H1 (cell line): Measurements from ENCODE around the gene IFI16. TPM values are rescaled to one million over a fixed set of nuclear protein-coding genes. Genes with fewer than 3 reads are reported as not detected.
A peak's percentile ranks its signal among the peaks of the same experiment; 100 is the strongest.

Experiments used
- CTCF ChIA-PET: fragments of 300-600 bp; sonication (Branson Sonifier 250); formaldehyde crosslinking; loops from one replicate; lab custom pipeline; 2021; ENCODE audit not compliant: partially characterized antibody; lab: Charles Lee
- POLR2A ChIA-PET: fragments of 300-600 bp; sonication (Branson Sonifier 250); formaldehyde crosslinking; loops from one replicate; lab custom pipeline; 2021; ENCODE audit warnings: inconsistent platforms; ENCODE audit not compliant: partially characterized antibody; lab: Charles Lee
- DNase-seq, 2 experiments: peaks; one replicate each; pipeline versions ENCODE4 v3.0.0 to v3.0.0-alpha.2; 2010 to 2022; ENCODE audit warnings: low spot score in 2 of 2, low read depth in 1 of 2, mixed read lengths in 1 of 2
- FAIRE-seq: peaks from 2 replicates; lab custom pipeline; 2011; peaks lifted over from hg19 to GRCh38; lab: Jason Lieb, UNC
- H2AFZ ChIP-seq: 2 replicates; pipeline ENCODE4 v1.8.1; 2012; ENCODE audit warnings: low read length, inconsistent platforms
- H2AK5ac ChIP-seq: 2 replicates; pipeline ENCODE4 v1.6.1; 2013; ENCODE audit warnings: low read depth, low read length
- H2BK120ac ChIP-seq: replicated peaks from 2 replicates; pipeline ENCODE3; 2013; ENCODE audit warnings: low read depth, low read length, inconsistent platforms
- H2BK12ac ChIP-seq: 2 replicates; pipeline ENCODE4 v1.6.1; 2013; ENCODE audit warnings: low read depth, low read length
- H2BK15ac ChIP-seq: 2 replicates; pipeline ENCODE4 v1.6.1; 2013; ENCODE audit warnings: low read length
- H2BK20ac ChIP-seq: 2 replicates; pipeline ENCODE4 v1.6.1; 2013; ENCODE audit warnings: low read length
- H2BK5ac ChIP-seq: 2 replicates; pipeline ENCODE4 v1.6.1; 2013; ENCODE audit warnings: low read depth, low read length
- H3K14ac ChIP-seq: 2 replicates; pipeline ENCODE4 v1.6.1; 2013; ENCODE audit warnings: inconsistent platforms; ENCODE audit not compliant: insufficient read length
- H3K18ac ChIP-seq: 2 replicates; pipeline ENCODE4 v1.6.1; 2013; ENCODE audit warnings: low read length; ENCODE audit errors: extremely low read depth
- H3K23ac ChIP-seq: 2 replicates; pipeline ENCODE4 v1.6.1; 2013; ENCODE audit warnings: inconsistent platforms; ENCODE audit not compliant: insufficient read length
- H3K23me2 ChIP-seq: 2 replicates; pipeline ENCODE4 v1.6.1; 2013; ENCODE audit warnings: low read depth, low read length
- H3K27ac ChIP-seq: 2 replicates; pipeline ENCODE4 v1.6.1; 2011; ENCODE audit warnings: low read depth, low read length, inconsistent platforms
- H3K27me3 ChIP-seq, 4 experiments: replicated peaks in 1 of 4; 1 replicate in 1 of 4; 2 replicates in 3 of 4; pipeline versions ENCODE4 v1.6.1 to v1.8.1; 2011 to 2013; ENCODE audit warnings: low read length in 3 of 4, mild to moderate bottlenecking in 3 of 4, inconsistent platforms in 2 of 4, mixed read lengths in 2 of 4, moderate library complexity in 1 of 4; ENCODE audit not compliant: control insufficient read depth in 3 of 4, insufficient read depth in 3 of 4; ENCODE audit errors: extremely low read depth in 1 of 4
- H3K36me3 ChIP-seq, 4 experiments: 2 replicates each; pipeline versions ENCODE4 v1.6.1 to v1.8.1; 2011 to 2013; ENCODE audit warnings: mild to moderate bottlenecking in 4 of 4, low read length in 3 of 4, moderate library complexity in 2 of 4, control low read depth in 1 of 4, inconsistent platforms in 1 of 4; ENCODE audit not compliant: insufficient read depth in 4 of 4, control insufficient read depth in 2 of 4
- H3K4ac ChIP-seq: replicated peaks from 2 replicates; pipeline ENCODE3; 2013; ENCODE audit warnings: low read length, low read depth, mixed read lengths, inconsistent platforms; ENCODE audit not compliant: insufficient read length
- H3K4me1 ChIP-seq, 4 experiments: replicated peaks in 1 of 4; 1 replicate in 1 of 4; 2 replicates in 3 of 4; pipeline versions ENCODE4 v1.6.1 to v1.8.1; 2011 to 2013; ENCODE audit warnings: low read length in 3 of 4, inconsistent platforms in 2 of 4, mixed read lengths in 1 of 4; ENCODE audit not compliant: insufficient read depth in 4 of 4, control insufficient read depth in 3 of 4
- H3K4me2 ChIP-seq, 2 experiments: 2 replicates each; pipeline versions ENCODE4 v1.6.1 to v1.8.1; 2011 to 2013; ENCODE audit warnings: low read depth in 2 of 2, low read length in 2 of 2, control low read depth in 1 of 2, inconsistent platforms in 1 of 2, mild to moderate bottlenecking in 1 of 2; ENCODE audit not compliant: insufficient read depth in 1 of 2
- H3K4me3 ChIP-seq, 4 experiments: fragments of 200-600, 300-600 bp in 1 of 4; sonication (generic), shearing (Covaris generic), sonication (Bioruptor Twin) in 1 of 4; 2 replicates each; pipeline versions ENCODE4 v1.5.1 to v1.8.1; 2011 to 2016; ENCODE audit warnings: low read length in 4 of 4, low read depth in 3 of 4, control low read depth in 2 of 4, inconsistent platforms in 2 of 4, mild to moderate bottlenecking in 2 of 4, mixed read lengths in 1 of 4, moderate library complexity in 1 of 4; ENCODE audit not compliant: insufficient read depth in 2 of 4; ENCODE audit errors: extremely low read depth in 1 of 4
- H3K56ac ChIP-seq: replicated peaks from 2 replicates; pipeline ENCODE3; 2013; ENCODE audit warnings: low read depth, mild to moderate bottlenecking, mixed read lengths, low read length, inconsistent platforms; ENCODE audit not compliant: insufficient read length
- H3K79me1 ChIP-seq: 2 replicates; pipeline ENCODE4 v1.6.1; 2013; ENCODE audit warnings: low read depth, low read length, control low read depth
- H3K79me2 ChIP-seq, 2 experiments: 2 replicates each; pipeline versions ENCODE4 v1.6.1 to v1.8.1; 2012 to 2013; ENCODE audit warnings: low read length in 2 of 2, mild to moderate bottlenecking in 2 of 2, inconsistent platforms in 1 of 2; ENCODE audit not compliant: insufficient read depth in 2 of 2, control insufficient read depth in 1 of 2
- H3K9ac ChIP-seq, 4 experiments: replicated peaks in 1 of 4; 1 replicate in 1 of 4; 2 replicates in 3 of 4; pipeline versions ENCODE4 v1.6.1 to v1.8.1; 2011 to 2013; ENCODE audit warnings: low read depth in 3 of 4, low read length in 3 of 4, control low read depth in 2 of 4, mild to moderate bottlenecking in 2 of 4, moderate library complexity in 2 of 4, inconsistent platforms in 1 of 4; ENCODE audit errors: extremely low read depth in 1 of 4
- H3K9me3 ChIP-seq, 2 experiments: 2 replicates each; pipeline versions ENCODE4 v1.6.1 to v1.8.1; 2012 to 2013; ENCODE audit warnings: mild to moderate bottlenecking in 2 of 2, moderate library complexity in 2 of 2, control low read depth in 1 of 2, inconsistent platforms in 1 of 2, low read depth in 1 of 2, low read length in 1 of 2, mixed read lengths in 1 of 2; ENCODE audit not compliant: insufficient read depth in 2 of 2
- H4K20me1 ChIP-seq, 2 experiments: replicated peaks in 1 of 2; 2 replicates each; pipeline versions ENCODE3 to v1.8.1; 2011 to 2013; ENCODE audit warnings: inconsistent platforms in 2 of 2, low read length in 2 of 2, mild to moderate bottlenecking in 1 of 2; ENCODE audit not compliant: insufficient read depth in 2 of 2, control insufficient read depth in 1 of 2
- H4K5ac ChIP-seq: 2 replicates; pipeline ENCODE4 v1.6.1; 2013; ENCODE audit warnings: low read length, low read depth, mixed read lengths, inconsistent platforms; ENCODE audit not compliant: insufficient read length
- H4K8ac ChIP-seq: 2 replicates; pipeline ENCODE4 v1.8.0; 2013; ENCODE audit warnings: mild to moderate bottlenecking, moderate library complexity, low read length, inconsistent platforms; ENCODE audit not compliant: insufficient read depth; ENCODE audit errors: extremely low read depth
- H4K91ac ChIP-seq: replicated peaks from 2 replicates; pipeline ENCODE3; 2013; ENCODE audit warnings: low read length, mixed read lengths, inconsistent platforms; ENCODE audit not compliant: insufficient read length
- BACH1 ChIP-seq: IDR thresholded peaks from 2 replicates; pipeline ENCODE4 v1.6.1; 2012; ENCODE audit warnings: low read length, improper control_type of control experiment
- BCL11A ChIP-seq, 2 experiments: IDR thresholded peaks; one replicate each; pipeline ENCODE4 v1.6.1; 2011; ENCODE audit warnings: low read depth in 2 of 2, low read length in 2 of 2, mild to moderate bottlenecking in 2 of 2
- CBX8 ChIP-seq: fragments of 300-800, 300-1000 bp; sonication (generic); IDR thresholded peaks from 2 replicates; pipeline ENCODE4 v1.7.1; 2016; ENCODE audit warnings: low read depth, low read length, borderline replicate concordance
- CEBPB ChIP-seq: IDR thresholded peaks from 2 replicates; pipeline ENCODE4 v1.6.1; 2012; ENCODE audit warnings: low read depth, low read length
- CHD2 ChIP-seq: IDR thresholded peaks from 2 replicates; pipeline ENCODE4 v1.6.1; 2012; ENCODE audit warnings: low read length, improper control_type of control experiment
- MAFK ChIP-seq: IDR thresholded peaks from 2 replicates; pipeline ENCODE4 v1.6.1; 2012; ENCODE audit warnings: low read depth, mild to moderate bottlenecking, improper control_type of control experiment, low read length
- NRF1 ChIP-seq: IDR thresholded peaks from 2 replicates; pipeline ENCODE4 v1.6.1; 2011; ENCODE audit warnings: mild to moderate bottlenecking, low read depth, low read length, improper control_type of control experiment
- RAD21 ChIP-seq, 2 experiments: IDR thresholded peaks in 1 of 2; conservative IDR thresholded peaks in 1 of 2; 2 replicates each; pipeline ENCODE4 v1.6.1; 2011; ENCODE audit warnings: low read depth in 2 of 2, low read length in 2 of 2, improper control_type of control experiment in 1 of 2, inconsistent platforms in 1 of 2, mild to moderate bottlenecking in 1 of 2, moderate library complexity in 1 of 2
- SP1 ChIP-seq: IDR thresholded peaks from 2 replicates; pipeline ENCODE4 v1.6.1; 2011; ENCODE audit warnings: low read depth, low read length
- YY1 ChIP-seq: IDR thresholded peaks from 2 replicates; pipeline ENCODE4 v1.6.1; 2011; ENCODE audit warnings: low read depth, mild to moderate bottlenecking, low read length
- ZNF274 ChIP-seq: IDR thresholded peaks from 2 replicates; pipeline ENCODE4 v1.7.0; 2012; ENCODE audit warnings: low read length, borderline replicate concordance; ENCODE audit errors: extremely low read depth
- polyA plus RNA-seq, 7 experiments: library from polyadenylated mRNA; depleted of rRNA in 3 of 7; stranded (reverse) in 5 of 7; unstranded in 2 of 7; fragments of >200 nt in 5 of 7; fragments of 200-250 nt in 2 of 7; gene quantifications; 1 replicate in 5 of 7; 2 replicates in 1 of 7; 4 replicates in 1 of 7; pipeline versions ENCODE4 v1.2.1 to v1.2.3, GENCODE V29; 2011 to 2013; ENCODE audit warnings: missing spikeins in 2 of 7, mixed read lengths in 2 of 7
- total RNA-seq: library from RNA; stranded (reverse); fragmentation: NEBNext Ultra II Directional; extraction: Animal tissue kit (Norgen Biotek cat#: 25700); gene quantifications from 2 replicates; pipeline ENCODE4 v1.2.1, GENCODE V29; 2021
- TF ChIP-seq, protein P1 (sequence below): IDR thresholded peaks from 2 replicates; pipeline ENCODE4 v1.6.1; 2011; ENCODE audit warnings: low read depth, mild to moderate bottlenecking, low read length; ENCODE audit not compliant: insufficient read depth
- TF ChIP-seq, protein P2 (sequence below), 3 experiments: IDR thresholded peaks; 1 replicate in 2 of 3; 2 replicates in 1 of 3; pipeline versions ENCODE4 v1.5.1 to v1.6.1; 2011; ENCODE audit warnings: low read length in 3 of 3, mild to moderate bottlenecking in 3 of 3, inconsistent platforms in 2 of 3, low read depth in 1 of 3, moderate library complexity in 1 of 3; ENCODE audit not compliant: insufficient read depth in 1 of 3; ENCODE audit errors: control extremely low read depth in 1 of 3

The IFI16 gene
- total and polyA plus RNA-seq, 2 of the 8 experiments (the other 6 are each of a cell fraction or from before 2014, with no cell fraction given), result 0.63 to 0.74 TPM

DNA sequence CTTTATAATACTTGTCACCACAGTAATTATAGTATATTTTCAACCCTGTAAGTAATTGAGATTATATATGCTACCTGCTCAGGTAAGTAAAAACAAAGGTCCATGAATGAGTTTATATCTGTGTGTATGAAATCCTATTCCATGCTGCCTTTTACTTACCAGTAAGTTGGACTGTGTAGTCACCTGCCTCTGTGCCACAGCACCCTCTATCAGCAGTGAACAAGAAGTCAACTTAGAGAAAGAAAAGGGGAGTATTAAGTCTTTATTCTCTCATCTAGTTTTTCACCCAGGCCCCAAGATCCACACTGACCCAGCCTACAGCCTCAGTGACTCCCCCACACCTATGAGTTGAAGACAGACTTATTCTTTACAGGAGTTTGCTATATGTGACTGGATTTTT lies 36.9 kb upstream of the IFI16 start:
- Histone ChIP-seq H2AFZ (no peak overlapping the region), H3K4me2 (no peak overlapping the region), H3K27me3 (no peaks in the 10 kb centered on the region), H3K4me3 (no peak overlapping the region), H3K18ac (no peak overlapping the region), H3K4me1 (no peaks in the 10 kb centered on the region; a peak in 1 of 7 replicates), H2BK15ac (no peak overlapping the region), H2BK20ac (no peak overlapping the region), H3K9me3 (no peaks in the 10 kb centered on the region), H3K56ac (no peak overlapping the region), H4K91ac (no peak overlapping the region), H3K27ac (no peak overlapping the region), H3K23ac (no peak overlapping the region), H4K20me1 (no peaks in the 10 kb centered on the region), H3K36me3 (no peaks in the 10 kb centered on the region), H3K9ac (no peak overlapping the region), H4K8ac (no peak overlapping the region), H3K14ac (no peak overlapping the region), H2BK120ac (no peak overlapping the region), H2BK5ac (no peak overlapping the region), H2BK12ac (no peak overlapping the region), H3K79me2 (no peaks in the 10 kb centered on the region), H3K79me1 (no peaks in the 10 kb centered on the region), H2AK5ac (no peak overlapping the region), H3K4ac (no peak overlapping the region), H4K5ac (no peak overlapping the region), H3K23me2 (no peaks in the 10 kb centered on the region)
- FAIRE-seq (no peak), DNase-seq (no peak)
- ChIA-PET POLR2A (no interaction called here), CTCF (no interaction called here)
- TF ChIP-seq SP1 (no peak), BCL11A (IDR thresholded peaks at IDR 0.05; ENCODE audit: low read depth in 2 of 2, low read length in 2 of 2) (no peak), MAFK (no peak), NRF1 (no peak), CEBPB (no peak), CHD2 (no peak), BACH1 (no peak), CBX8 (no peak), ZNF274 (no peak), YY1 (no peak), RAD21 (IDR thresholded peaks at IDR 0.05 in 1 of 2, conservative IDR thresholded peaks at IDR 0.05 in 1 of 2; ENCODE audit: low read depth in 2 of 2, low read length in 2 of 2) (peak; percentile 44 to 49; a peak in 3 of 4 replicates)
- TF ChIP-seq, protein P1, sequence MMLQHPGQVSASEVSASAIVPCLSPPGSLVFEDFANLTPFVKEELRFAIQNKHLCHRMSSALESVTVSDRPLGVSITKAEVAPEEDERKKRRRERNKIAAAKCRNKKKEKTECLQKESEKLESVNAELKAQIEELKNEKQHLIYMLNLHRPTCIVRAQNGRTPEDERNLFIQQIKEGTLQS, result no peak
- TF ChIP-seq, protein P2, sequence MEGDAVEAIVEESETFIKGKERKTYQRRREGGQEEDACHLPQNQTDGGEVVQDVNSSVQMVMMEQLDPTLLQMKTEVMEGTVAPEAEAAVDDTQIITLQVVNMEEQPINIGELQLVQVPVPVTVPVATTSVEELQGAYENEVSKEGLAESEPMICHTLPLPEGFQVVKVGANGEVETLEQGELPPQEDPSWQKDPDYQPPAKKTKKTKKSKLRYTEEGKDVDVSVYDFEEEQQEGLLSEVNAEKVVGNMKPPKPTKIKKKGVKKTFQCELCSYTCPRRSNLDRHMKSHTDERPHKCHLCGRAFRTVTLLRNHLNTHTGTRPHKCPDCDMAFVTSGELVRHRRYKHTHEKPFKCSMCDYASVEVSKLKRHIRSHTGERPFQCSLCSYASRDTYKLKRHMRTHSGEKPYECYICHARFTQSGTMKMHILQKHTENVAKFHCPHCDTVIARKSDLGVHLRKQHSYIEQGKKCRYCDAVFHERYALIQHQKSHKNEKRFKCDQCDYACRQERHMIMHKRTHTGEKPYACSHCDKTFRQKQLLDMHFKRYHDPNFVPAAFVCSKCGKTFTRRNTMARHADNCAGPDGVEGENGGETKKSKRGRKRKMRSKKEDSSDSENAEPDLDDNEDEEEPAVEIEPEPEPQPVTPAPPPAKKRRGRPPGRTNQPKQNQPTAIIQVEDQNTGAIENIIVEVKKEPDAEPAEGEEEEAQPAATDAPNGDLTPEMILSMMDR (IDR thresholded peaks at IDR 0.05; ENCODE audit: control extremely low read depth in 1 of 3, insufficient read depth in 1 of 3, low read depth in 1 of 3, low read length in 3 of 3), result peak in 2 of 3 experiments; percentile 18 to 27; a peak in 1 of 4 replicates
